K562 (cell line): ENCODE measurements around the gene NAT10.

Experiments used
- CTCF ChIP-seq, 3 experiments: IDR thresholded peaks in 2 of 3; conservative IDR thresholded peaks in 1 of 3; 2 replicates each; pipeline ENCODE4 v1.5.1; 2011 to 2012; ENCODE audit warnings: low read length in 3 of 3, mild to moderate bottlenecking in 3 of 3, control low read depth in 2 of 3, improper control_type of control experiment in 1 of 3, inconsistent platforms in 1 of 3, low read depth in 1 of 3, mixed read lengths in 1 of 3, moderate library complexity in 1 of 3; ENCODE audit not compliant: insufficient read depth in 2 of 3
- E2F5 ChIP-seq: sonication (generic); formaldehyde crosslinking; IDR thresholded peaks from 2 replicates; pipeline ENCODE4 v1.8.0; 2022; ENCODE audit warnings: mild to moderate bottlenecking, missing genetic modification reagents
- EZH2 ChIP-seq: IDR thresholded peaks from 2 replicates; pipeline ENCODE4 v1.6.1; 2012; ENCODE audit warnings: low read depth, mild to moderate bottlenecking, inconsistent platforms, low read length, borderline replicate concordance
- FIP1L1 ChIP-seq: fragments of 200-400 bp; formaldehyde crosslinking; IDR thresholded peaks from 2 replicates; pipeline ENCODE4 v1.6.1; 2018; ENCODE audit warnings: mild to moderate bottlenecking, low read depth, low read length; ENCODE audit not compliant: poor library complexity, severe bottlenecking
- HMG20A ChIP-seq: fragments of 450-650 bp; formaldehyde crosslinking; conservative IDR thresholded peaks from 2 replicates; pipeline ENCODE4 v1.4.0; 2020; ENCODE audit warnings: mild to moderate bottlenecking, mixed read lengths
- JUND ChIP-seq, 2 experiments: IDR thresholded peaks; 2 replicates in 1 of 2; 3 replicates in 1 of 2; pipeline ENCODE4 v1.6.1; 2011; ENCODE audit warnings: borderline replicate concordance in 2 of 2, low read depth in 2 of 2, low read length in 2 of 2, improper control_type of control experiment in 1 of 2, missing biosample characterization in 1 of 2, missing genetic modification characterization in 1 of 2, missing genetic modification reagents in 1 of 2
- MEF2A ChIP-seq: IDR thresholded peaks from 2 replicates; pipeline ENCODE4 v1.6.1; 2011; ENCODE audit warnings: low read depth, mild to moderate bottlenecking, low read length, moderate library complexity; ENCODE audit not compliant: control insufficient read depth
- POLR2A ChIP-seq: fragments of 450-650 bp; conservative IDR thresholded peaks from 2 replicates; pipeline ENCODE4 v1.6.1; 2016
- PRPF4 ChIP-seq: fragments of 200-400 bp; formaldehyde crosslinking; IDR thresholded peaks from one replicate; pipeline ENCODE4 v1.6.1; 2017; ENCODE audit warnings: low read length, low read depth, mild to moderate bottlenecking; ENCODE audit not compliant: insufficient read depth, poor library complexity, severe bottlenecking
- SIN3A ChIP-seq, 2 experiments: fragments of 150-350 bp in 1 of 2; IDR thresholded peaks; 2 replicates each; pipeline ENCODE4 v1.6.1; 2011 to 2016; ENCODE audit warnings: borderline replicate concordance in 2 of 2, low read depth in 2 of 2, low read length in 2 of 2, mild to moderate bottlenecking in 2 of 2, moderate library complexity in 2 of 2; ENCODE audit not compliant: control insufficient read depth in 1 of 2
- THRA ChIP-seq: fragments of 450-650 bp; IDR thresholded peaks from 2 replicates; pipeline ENCODE4 v1.6.1; 2017; ENCODE audit warnings: mild to moderate bottlenecking, moderate library complexity
- USF2 ChIP-seq: sonication (generic); formaldehyde crosslinking; IDR thresholded peaks from 2 replicates; pipeline ENCODE4 v1.5.0; 2020; ENCODE audit warnings: missing genetic modification reagents
- ZNF174 ChIP-seq: fragments of 250-450 bp; sonication (Bioruptor Pico); IDR thresholded peaks from 2 replicates; pipeline ENCODE4 v1.4.0; 2020; ENCODE audit warnings: mild to moderate bottlenecking

- TF ChIP-seq POLR2A, result no peak
- no peak for TF ChIP-seq USF2 (CRISPR knock-in tag)
- no peak for TF ChIP-seq MEF2A
- TF ChIP-seq ZNF174, result no peak
- TF ChIP-seq EZH2, result no peak
- no peak for TF ChIP-seq PRPF4
- TF ChIP-seq CTCF (IDR thresholded peaks at IDR 0.05 in 2 of 3, conservative IDR thresholded peaks at IDR 0.05 in 1 of 3; ENCODE audit: insufficient read depth in 2 of 3, low read depth in 1 of 3, low read length in 3 of 3), result no peak
- no peak for TF ChIP-seq FIP1L1
- TF ChIP-seq E2F5 (CRISPR knock-in tag), result no peak
- TF ChIP-seq JUND (IDR thresholded peaks at IDR 0.05; ENCODE audit: borderline replicate concordance, low read depth, low read length), result no peak
- TF ChIP-seq JUND (tag; IDR thresholded peaks at IDR 0.05; ENCODE audit: borderline replicate concordance, low read depth, low read length), result no peak
- no peak for TF ChIP-seq HMG20A (CRISPR knock-in tag)
- no peak for TF ChIP-seq THRA
- TF ChIP-seq SIN3A (IDR thresholded peaks at IDR 0.05; ENCODE audit: borderline replicate concordance in 2 of 2, control insufficient read depth in 1 of 2, low read depth in 2 of 2, low read length in 2 of 2), result no peak
Measured at GRCh38 chr11:34161361-34161760, 55.9 kb downstream of the NAT10 start.
